Measurements from ENCODE around the gene CENPS. TPM values are rescaled to one million over a fixed set of nuclear protein-coding genes. Genes with fewer than 3 reads are reported as not detected.

Gene CENPS
- total and polyA plus RNA-seq, 4 donors: 4.4 to 9.8 (median 7.4) TPM

DNA sequence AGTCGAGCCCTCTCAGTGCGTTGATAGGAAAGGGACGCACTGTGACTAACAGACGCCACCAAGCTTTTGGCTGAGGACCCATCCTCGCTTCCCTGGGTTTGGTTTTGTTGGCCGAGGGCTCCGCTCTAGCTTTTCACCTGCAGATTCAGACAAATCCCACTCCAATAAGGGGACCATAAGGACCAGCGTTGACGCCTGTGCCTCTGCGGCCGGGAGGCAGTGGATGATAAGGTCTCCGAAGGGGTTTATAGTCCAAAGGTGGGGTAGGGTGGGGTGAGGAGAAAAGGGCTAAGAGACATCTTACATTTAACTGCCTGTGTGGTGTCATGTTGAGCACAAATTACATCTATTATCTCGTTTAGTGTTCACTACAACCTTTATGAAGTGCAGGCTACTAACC is 45.3 kb downstream of the CENPS start:
- H3K4me1 ChIP-seq (ENCODE audit: control insufficient read depth in 4 of 4, insufficient read depth in 4 of 4, low read length in 3 of 4): peaks cover 7 to 56% (median 45%) of the 10 kb centered on the region in 4 donors
- peak overlapping the region; percentile 86 to 96 (median 91) for H3K4me3 ChIP-seq (ENCODE audit: low read depth in 1 of 3, low read length in 3 of 3)
- WGBS: 1% methylated on average over 13 of the region's 13 CpGs
- H3K9ac ChIP-seq (ENCODE audit: low read depth in 1 of 2, low read length in 2 of 2): peak overlapping the region; percentile 56 to 94
- H3K9me3 ChIP-seq (ENCODE audit: control insufficient read depth in 4 of 4, low read length in 3 of 4): no peaks in the 10 kb centered on the region
- DNase-seq (ENCODE audit: low spot score): no peak
- peaks cover 0 to 4% (median 0%) of the 10 kb centered on the region in 4 donors for H3K36me3 ChIP-seq (ENCODE audit: control insufficient read depth in 4 of 4, insufficient read depth in 3 of 4, low read depth in 1 of 4, low read length in 3 of 4)
- H3K27me3 ChIP-seq (ENCODE audit: control insufficient read depth in 4 of 4, insufficient read depth in 4 of 4, low read length in 3 of 4): no peaks in the 10 kb centered on the region
- TF ChIP-seq TAF1 (conservative IDR thresholded peaks at IDR 0.05) (no peak), JUND (IDR thresholded peaks at IDR 0.05) (no peak), YY1 (IDR thresholded peaks at IDR 0.05) (no peak), SP1 (IDR thresholded peaks at IDR 0.05) (no peak), GABPA (IDR thresholded peaks at IDR 0.05 in 1 of 2, conservative IDR thresholded peaks at IDR 0.05 in 1 of 2) (no peak), RXRA (IDR thresholded peaks at IDR 0.05) (no peak), HNF4A (conservative IDR thresholded peaks at IDR 0.05) (no peak), EGR1 (IDR thresholded peaks at IDR 0.05; ENCODE audit: low read depth in 2 of 2) (no peak)
- TF ChIP-seq, protein P1, sequence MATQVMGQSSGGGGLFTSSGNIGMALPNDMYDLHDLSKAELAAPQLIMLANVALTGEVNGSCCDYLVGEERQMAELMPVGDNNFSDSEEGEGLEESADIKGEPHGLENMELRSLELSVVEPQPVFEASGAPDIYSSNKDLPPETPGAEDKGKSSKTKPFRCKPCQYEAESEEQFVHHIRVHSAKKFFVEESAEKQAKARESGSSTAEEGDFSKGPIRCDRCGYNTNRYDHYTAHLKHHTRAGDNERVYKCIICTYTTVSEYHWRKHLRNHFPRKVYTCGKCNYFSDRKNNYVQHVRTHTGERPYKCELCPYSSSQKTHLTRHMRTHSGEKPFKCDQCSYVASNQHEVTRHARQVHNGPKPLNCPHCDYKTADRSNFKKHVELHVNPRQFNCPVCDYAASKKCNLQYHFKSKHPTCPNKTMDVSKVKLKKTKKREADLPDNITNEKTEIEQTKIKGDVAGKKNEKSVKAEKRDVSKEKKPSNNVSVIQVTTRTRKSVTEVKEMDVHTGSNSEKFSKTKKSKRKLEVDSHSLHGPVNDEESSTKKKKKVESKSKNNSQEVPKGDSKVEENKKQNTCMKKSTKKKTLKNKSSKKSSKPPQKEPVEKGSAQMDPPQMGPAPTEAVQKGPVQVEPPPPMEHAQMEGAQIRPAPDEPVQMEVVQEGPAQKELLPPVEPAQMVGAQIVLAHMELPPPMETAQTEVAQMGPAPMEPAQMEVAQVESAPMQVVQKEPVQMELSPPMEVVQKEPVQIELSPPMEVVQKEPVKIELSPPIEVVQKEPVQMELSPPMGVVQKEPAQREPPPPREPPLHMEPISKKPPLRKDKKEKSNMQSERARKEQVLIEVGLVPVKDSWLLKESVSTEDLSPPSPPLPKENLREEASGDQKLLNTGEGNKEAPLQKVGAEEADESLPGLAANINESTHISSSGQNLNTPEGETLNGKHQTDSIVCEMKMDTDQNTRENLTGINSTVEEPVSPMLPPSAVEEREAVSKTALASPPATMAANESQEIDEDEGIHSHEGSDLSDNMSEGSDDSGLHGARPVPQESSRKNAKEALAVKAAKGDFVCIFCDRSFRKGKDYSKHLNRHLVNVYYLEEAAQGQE (IDR thresholded peaks at IDR 0.05): no peak
- TF ChIP-seq, protein P2, sequence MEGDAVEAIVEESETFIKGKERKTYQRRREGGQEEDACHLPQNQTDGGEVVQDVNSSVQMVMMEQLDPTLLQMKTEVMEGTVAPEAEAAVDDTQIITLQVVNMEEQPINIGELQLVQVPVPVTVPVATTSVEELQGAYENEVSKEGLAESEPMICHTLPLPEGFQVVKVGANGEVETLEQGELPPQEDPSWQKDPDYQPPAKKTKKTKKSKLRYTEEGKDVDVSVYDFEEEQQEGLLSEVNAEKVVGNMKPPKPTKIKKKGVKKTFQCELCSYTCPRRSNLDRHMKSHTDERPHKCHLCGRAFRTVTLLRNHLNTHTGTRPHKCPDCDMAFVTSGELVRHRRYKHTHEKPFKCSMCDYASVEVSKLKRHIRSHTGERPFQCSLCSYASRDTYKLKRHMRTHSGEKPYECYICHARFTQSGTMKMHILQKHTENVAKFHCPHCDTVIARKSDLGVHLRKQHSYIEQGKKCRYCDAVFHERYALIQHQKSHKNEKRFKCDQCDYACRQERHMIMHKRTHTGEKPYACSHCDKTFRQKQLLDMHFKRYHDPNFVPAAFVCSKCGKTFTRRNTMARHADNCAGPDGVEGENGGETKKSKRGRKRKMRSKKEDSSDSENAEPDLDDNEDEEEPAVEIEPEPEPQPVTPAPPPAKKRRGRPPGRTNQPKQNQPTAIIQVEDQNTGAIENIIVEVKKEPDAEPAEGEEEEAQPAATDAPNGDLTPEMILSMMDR (IDR thresholded peaks at IDR 0.05; ENCODE audit: low read depth, low read length, missing input control): no peak
- TF ChIP-seq, protein P3, sequence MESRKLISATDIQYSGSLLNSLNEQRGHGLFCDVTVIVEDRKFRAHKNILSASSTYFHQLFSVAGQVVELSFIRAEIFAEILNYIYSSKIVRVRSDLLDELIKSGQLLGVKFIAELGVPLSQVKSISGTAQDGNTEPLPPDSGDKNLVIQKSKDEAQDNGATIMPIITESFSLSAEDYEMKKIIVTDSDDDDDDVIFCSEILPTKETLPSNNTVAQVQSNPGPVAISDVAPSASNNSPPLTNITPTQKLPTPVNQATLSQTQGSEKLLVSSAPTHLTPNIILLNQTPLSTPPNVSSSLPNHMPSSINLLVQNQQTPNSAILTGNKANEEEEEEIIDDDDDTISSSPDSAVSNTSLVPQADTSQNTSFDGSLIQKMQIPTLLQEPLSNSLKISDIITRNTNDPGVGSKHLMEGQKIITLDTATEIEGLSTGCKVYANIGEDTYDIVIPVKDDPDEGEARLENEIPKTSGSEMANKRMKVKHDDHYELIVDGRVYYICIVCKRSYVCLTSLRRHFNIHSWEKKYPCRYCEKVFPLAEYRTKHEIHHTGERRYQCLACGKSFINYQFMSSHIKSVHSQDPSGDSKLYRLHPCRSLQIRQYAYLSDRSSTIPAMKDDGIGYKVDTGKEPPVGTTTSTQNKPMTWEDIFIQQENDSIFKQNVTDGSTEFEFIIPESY (IDR thresholded peaks at IDR 0.05): no peak
- TF ChIP-seq, protein P4, sequence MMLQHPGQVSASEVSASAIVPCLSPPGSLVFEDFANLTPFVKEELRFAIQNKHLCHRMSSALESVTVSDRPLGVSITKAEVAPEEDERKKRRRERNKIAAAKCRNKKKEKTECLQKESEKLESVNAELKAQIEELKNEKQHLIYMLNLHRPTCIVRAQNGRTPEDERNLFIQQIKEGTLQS (IDR thresholded peaks at IDR 0.05): no peak
- H3K27ac ChIP-seq (ENCODE audit: low read depth in 1 of 2, low read length in 2 of 2): peak overlapping the region; percentile 64 to 83

DNA sequence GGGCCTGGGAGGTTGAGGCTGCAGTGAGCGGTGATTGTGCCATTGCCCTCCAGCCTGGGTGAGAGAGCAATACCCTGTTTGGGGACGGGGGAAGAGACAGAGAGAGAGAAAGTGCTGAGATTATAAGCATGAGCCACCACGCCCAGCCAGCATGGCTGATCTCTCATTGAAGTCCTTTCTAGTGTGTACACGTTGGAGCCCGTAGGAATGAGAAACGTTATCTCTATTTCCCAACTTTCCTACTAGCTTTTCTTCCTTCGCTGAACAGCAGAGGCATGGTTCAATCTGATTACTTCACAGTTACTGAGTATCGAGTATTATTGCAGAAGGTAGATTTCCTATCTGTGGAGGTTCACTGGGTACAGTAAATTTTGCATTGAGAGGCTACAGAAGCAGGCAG is 49.1 kb downstream of the CENPS start:
- no peak overlapping the region for H3K4me3 ChIP-seq (ENCODE audit: low read depth in 1 of 3, low read length in 3 of 3)
- H3K9me3 ChIP-seq (ENCODE audit: control insufficient read depth in 4 of 4, low read length in 3 of 4): no peaks in the 10 kb centered on the region
- H3K36me3 ChIP-seq (ENCODE audit: control insufficient read depth in 4 of 4, insufficient read depth in 3 of 4, low read depth in 1 of 4, low read length in 3 of 4): peaks cover 0 to 4% (median 0%) of the 10 kb centered on the region in 4 donors
- peaks cover 7 to 39% (median 32%) of the 10 kb centered on the region in 4 donors for H3K4me1 ChIP-seq (ENCODE audit: control insufficient read depth in 4 of 4, insufficient read depth in 4 of 4, low read length in 3 of 4)
- 52% methylated on average over 8 of the region's 8 CpGs for WGBS
- no peak overlapping the region for H3K27ac ChIP-seq (ENCODE audit: low read depth in 1 of 2, low read length in 2 of 2)
- DNase-seq (ENCODE audit: low spot score): no peak
- TF ChIP-seq HNF4A (conservative IDR thresholded peaks at IDR 0.05): peak; percentile 18
- TF ChIP-seq, protein P2 (IDR thresholded peaks at IDR 0.05; ENCODE audit: low read depth, low read length, missing input control): no peak
- H3K9ac ChIP-seq (ENCODE audit: low read depth in 1 of 2, low read length in 2 of 2): no peak overlapping the region
- H3K27me3 ChIP-seq (ENCODE audit: control insufficient read depth in 4 of 4, insufficient read depth in 4 of 4, low read length in 3 of 4): no peaks in the 10 kb centered on the region

All from liver (tissue), 9 donors.